Kidney (tissue), 14 donors: ENCODE data around the gene RPS19BP1. TPM values are rescaled to one million over a fixed set of nuclear protein-coding genes. Genes with fewer than 3 reads are reported as not detected.

Experiments
- DNase-seq, 5 donors: peaks; one replicate each; pipeline ENCODE4 v3.0.0-alpha.2; 2013 to 2020
- FAIRE-seq: peaks from 2 replicates; lab custom pipeline; 2012; peaks lifted over from hg19 to GRCh38; lab: Jason Lieb, UNC
- H3K27ac ChIP-seq, 2 donors: one replicate each; pipeline ENCODE4 v1.7.0; 2013; ENCODE audit warnings: low read depth in 2 of 2, low read length in 2 of 2, inconsistent platforms in 1 of 2
- H3K27me3 ChIP-seq: one replicate; pipeline ENCODE4 v1.7.1; 2013; ENCODE audit warnings: low read length, inconsistent platforms; ENCODE audit not compliant: control insufficient read depth, insufficient read depth
- H3K36me3 ChIP-seq, 3 donors: one replicate each; pipeline versions ENCODE4 v1.7.0 to v1.7.1; 2013; ENCODE audit warnings: low read length in 3 of 3, control low read depth in 1 of 3, inconsistent platforms in 1 of 3; ENCODE audit not compliant: insufficient read depth in 3 of 3, control insufficient read depth in 2 of 3
- H3K4me1 ChIP-seq, 3 donors: one replicate each; pipeline versions ENCODE4 v1.7.0 to v1.7.1; 2013; ENCODE audit warnings: low read length in 3 of 3, inconsistent platforms in 1 of 3, low read depth in 1 of 3; ENCODE audit not compliant: control insufficient read depth in 2 of 3, insufficient read depth in 2 of 3
- H3K4me3 ChIP-seq, 3 donors: one replicate each; pipeline versions ENCODE4 v1.7.0 to v1.8.1; 2013; ENCODE audit warnings: low read length in 3 of 3, control low read depth in 1 of 3, inconsistent platforms in 1 of 3
- H3K9ac ChIP-seq, 3 donors: one replicate each; pipeline versions ENCODE4 v1.7.0 to v1.7.1; 2013; ENCODE audit warnings: low read length in 3 of 3, control low read depth in 1 of 3, inconsistent platforms in 1 of 3
- H3K9me3 ChIP-seq, 3 donors: one replicate each; pipeline versions ENCODE4 v1.7.0 to v1.7.1; 2013; ENCODE audit warnings: low read length in 3 of 3, control low read depth in 1 of 3, inconsistent platforms in 1 of 3; ENCODE audit not compliant: control insufficient read depth in 2 of 3, insufficient read depth in 1 of 3
- intact Hi-C: fragments of 100-400 bp; cut with DNase I; formaldehyde crosslinking; loops from one replicate; pipeline ENCODE4 v1.11.1; 2022
- polyA plus RNA-seq: library from polyadenylated mRNA; stranded (reverse); fragments of 350-450 nt; fragmentation: Illumina TruSeq; extraction: RNeasy Lipid Tissue Mini Kit (QIAGEN cat#74804); gene quantifications from one replicate; pipeline ENCODE4 v1.2.3, GENCODE V29; 2014; ENCODE audit warnings: low read depth, low replicate concordance; ENCODE audit not compliant: insufficient read depth
- total RNA-seq: library from RNA; stranded (reverse); fragmentation: NEBNext Ultra II Directional; extraction: Animal tissue kit (Norgen Biotek cat#: 25700); gene quantifications from one replicate; pipeline ENCODE4 v1.2.1, GENCODE V29; 2021
- TF ChIP-seq, protein P1 (sequence below): IDR thresholded peaks from 3 replicates; pipeline ENCODE4 v1.5.1; 2012; ENCODE audit warnings: mild to moderate bottlenecking, moderate library complexity, borderline replicate concordance; ENCODE audit not compliant: insufficient read depth; ENCODE audit errors: extremely low read depth
- donor health status: control.
- donor health status: control.
- donor health status: control.
- donor health status: control.
- donor health status: control.
- donor health status: DM: yes; HTN: yes; CAD: no.
- donor health status: Normal renal cell carcinoma (clear cell type).

RPS19BP1 gene
- total and polyA plus RNA-seq, 2 donors from 2014 or later: 51.8 to 180 TPM

DNA sequence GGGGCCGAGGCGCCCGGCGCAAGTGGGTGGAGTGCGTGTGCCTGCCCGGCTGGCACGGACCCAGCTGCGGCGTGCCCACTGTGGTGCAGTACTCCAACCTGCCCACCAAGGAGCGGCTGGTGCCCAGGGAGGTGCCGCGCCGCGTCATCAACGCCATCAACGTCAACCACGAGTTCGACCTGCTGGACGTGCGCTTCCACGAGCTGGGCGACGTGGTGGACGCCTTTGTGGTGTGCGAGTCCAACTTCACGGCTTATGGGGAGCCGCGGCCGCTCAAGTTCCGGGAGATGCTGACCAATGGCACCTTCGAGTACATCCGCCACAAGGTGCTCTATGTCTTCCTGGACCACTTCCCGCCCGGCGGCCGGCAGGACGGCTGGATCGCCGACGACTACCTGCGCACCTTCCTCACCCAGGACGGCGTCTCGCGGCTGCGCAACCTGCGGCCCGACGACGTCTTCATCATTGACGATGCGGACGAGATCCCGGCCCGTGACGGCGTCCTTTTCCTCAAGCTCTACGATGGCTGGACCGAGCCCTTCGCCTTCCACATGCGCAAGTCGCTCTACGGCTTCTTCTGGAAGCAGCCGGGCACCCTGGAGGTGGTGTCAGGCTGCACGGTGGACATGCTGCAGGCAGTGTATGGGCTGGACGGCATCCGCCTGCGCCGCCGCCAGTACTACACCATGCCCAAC is 44.6 kb downstream of the RPS19BP1 start:
- intact Hi-C loops: no loop called here
- no peak overlapping the region for H3K4me3 ChIP-seq
- H3K27me3 ChIP-seq: no peaks in the 10 kb centered on the region
- peaks cover 0 to 4% (median 2%) of the 10 kb centered on the region in 3 donors for H3K4me1 ChIP-seq
- TF ChIP-seq, protein P1, sequence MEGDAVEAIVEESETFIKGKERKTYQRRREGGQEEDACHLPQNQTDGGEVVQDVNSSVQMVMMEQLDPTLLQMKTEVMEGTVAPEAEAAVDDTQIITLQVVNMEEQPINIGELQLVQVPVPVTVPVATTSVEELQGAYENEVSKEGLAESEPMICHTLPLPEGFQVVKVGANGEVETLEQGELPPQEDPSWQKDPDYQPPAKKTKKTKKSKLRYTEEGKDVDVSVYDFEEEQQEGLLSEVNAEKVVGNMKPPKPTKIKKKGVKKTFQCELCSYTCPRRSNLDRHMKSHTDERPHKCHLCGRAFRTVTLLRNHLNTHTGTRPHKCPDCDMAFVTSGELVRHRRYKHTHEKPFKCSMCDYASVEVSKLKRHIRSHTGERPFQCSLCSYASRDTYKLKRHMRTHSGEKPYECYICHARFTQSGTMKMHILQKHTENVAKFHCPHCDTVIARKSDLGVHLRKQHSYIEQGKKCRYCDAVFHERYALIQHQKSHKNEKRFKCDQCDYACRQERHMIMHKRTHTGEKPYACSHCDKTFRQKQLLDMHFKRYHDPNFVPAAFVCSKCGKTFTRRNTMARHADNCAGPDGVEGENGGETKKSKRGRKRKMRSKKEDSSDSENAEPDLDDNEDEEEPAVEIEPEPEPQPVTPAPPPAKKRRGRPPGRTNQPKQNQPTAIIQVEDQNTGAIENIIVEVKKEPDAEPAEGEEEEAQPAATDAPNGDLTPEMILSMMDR: no peak
- H3K9me3 ChIP-seq: no peaks in the 10 kb centered on the region
- no peak overlapping the region for H3K27ac ChIP-seq
- H3K9ac ChIP-seq: no peak overlapping the region
- H3K36me3 ChIP-seq: no peaks in the 10 kb centered on the region
- DNase-seq: peak in 1 of 5 donors; percentile 74
- no peak for FAIRE-seq

DNA sequence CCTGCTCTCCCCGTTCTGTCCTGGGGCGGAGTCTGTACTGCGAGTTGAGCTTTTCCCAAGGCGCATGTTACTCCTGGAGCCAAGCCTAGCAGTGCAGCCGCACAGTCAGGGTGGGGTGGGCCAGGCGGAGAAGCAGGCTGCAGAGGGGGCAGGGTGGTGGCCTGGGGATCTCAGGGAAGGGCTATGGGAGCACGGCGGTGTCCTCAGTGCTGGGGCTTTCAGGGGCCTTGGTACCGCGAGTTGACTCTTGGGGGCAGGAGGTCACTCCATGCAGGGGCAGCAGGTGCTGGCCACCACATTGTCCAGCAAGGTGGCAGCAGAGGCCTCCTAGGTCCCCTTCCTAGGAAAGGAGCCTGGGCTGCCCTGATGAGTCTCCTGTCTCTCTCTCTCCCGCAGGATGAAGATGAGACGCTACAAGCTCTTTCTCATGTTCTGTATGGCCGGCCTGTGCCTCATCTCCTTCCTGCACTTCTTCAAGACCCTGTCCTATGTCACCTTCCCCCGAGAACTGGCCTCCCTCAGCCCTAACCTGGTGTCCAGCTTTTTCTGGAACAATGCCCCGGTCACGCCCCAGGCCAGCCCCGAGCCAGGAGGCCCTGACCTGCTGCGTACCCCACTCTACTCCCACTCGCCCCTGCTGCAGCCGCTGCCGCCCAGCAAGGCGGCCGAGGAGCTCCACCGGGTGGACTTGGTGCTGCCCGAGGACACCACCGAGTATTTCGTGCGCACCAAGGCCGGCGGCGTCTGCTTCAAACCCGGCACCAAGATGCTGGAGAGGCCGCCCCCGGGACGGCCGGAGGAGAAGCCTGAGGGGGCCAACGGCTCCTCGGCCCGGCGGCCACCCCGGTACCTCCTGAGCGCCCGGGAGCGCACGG is 45.4 kb downstream of the RPS19BP1 start:
- FAIRE-seq (no peak), DNase-seq (peak in 1 of 5 donors; percentile 72)
- intact Hi-C loops: no loop called here
- Histone ChIP-seq H3K27me3 (no peaks in the 10 kb centered on the region), H3K4me3 (no peak overlapping the region), H3K4me1 (peaks cover 0 to 4% (median 2%) of the 10 kb centered on the region in 3 donors), H3K9ac (no peak overlapping the region), H3K9me3 (no peaks in the 10 kb centered on the region), H3K27ac (no peak overlapping the region), H3K36me3 (no peaks in the 10 kb centered on the region)
- TF ChIP-seq, protein P1: no peak

DNA sequence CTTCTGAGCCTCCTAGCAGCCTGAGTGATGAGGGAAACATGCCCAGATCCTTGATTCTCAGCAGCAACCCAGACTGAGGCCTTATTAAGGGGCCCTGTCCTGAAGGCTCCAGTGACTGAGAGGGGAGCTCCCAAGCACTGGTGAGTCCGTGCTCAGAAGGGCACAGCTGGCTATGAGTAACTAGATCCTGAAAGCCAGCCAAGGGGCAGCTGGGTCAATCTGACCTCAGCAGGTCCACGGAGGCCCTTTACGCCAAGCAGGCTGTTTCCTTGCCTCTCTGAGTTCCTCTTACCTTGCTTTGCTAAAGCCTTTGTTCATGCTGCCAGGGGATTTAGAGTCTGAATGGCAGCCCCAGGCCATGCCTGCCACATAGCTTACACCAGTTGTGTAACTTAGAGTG is 49.8 kb downstream of the RPS19BP1 start:
- DNase-seq: peak in 1 of 5 donors; percentile 73
- intact Hi-C loops: no loop called here
- H3K9me3 ChIP-seq: no peaks in the 10 kb centered on the region
- H3K4me3 ChIP-seq: no peak overlapping the region
- H3K36me3 ChIP-seq: peaks cover 0 to under 1% (median 0%) of the 10 kb centered on the region in 3 donors
- H3K4me1 ChIP-seq: no peaks in the 10 kb centered on the region
- no peak overlapping the region for H3K9ac ChIP-seq
- TF ChIP-seq, protein P1: no peak
- no peaks in the 10 kb centered on the region for H3K27me3 ChIP-seq
- no peak overlapping the region for H3K27ac ChIP-seq
- FAIRE-seq: no peak
